SH-SY5Y (cell line): ENCODE results near the gene EVC2.

ENCODE experiments used
- GATA2 ChIP-seq: IDR thresholded peaks from 2 replicates; pipeline ENCODE4 v1.6.1; 2011; ENCODE audit warnings: mild to moderate bottlenecking, low read depth, low read length
- GATA3 ChIP-seq: IDR thresholded peaks from 2 replicates; pipeline ENCODE4 v1.6.1; 2011; ENCODE audit warnings: low read depth, mild to moderate bottlenecking, low read length, moderate library complexity

EVC2 gene

GRCh38 chr4:5689065-5689464 is 19.3 kb downstream of the EVC2 start:
- TF ChIP-seq GATA2: no peak

- no peak for TF ChIP-seq GATA3
- TF ChIP-seq GATA2: no peak
Measured at GRCh38 chr4:5686338-5686737, 22.0 kb downstream of the EVC2 start.

- no peak for TF ChIP-seq GATA2
- TF ChIP-seq GATA3: no peak
Measured at GRCh38 chr4:5685296-5685695, 23.1 kb downstream of the EVC2 start.

- no peak for TF ChIP-seq GATA2
- no peak for TF ChIP-seq GATA3
Measured at GRCh38 chr4:5683566-5683965, 24.8 kb downstream of the EVC2 start.

- TF ChIP-seq GATA2: no peak
- no peak for TF ChIP-seq GATA3
Measured at GRCh38 chr4:5678977-5679376, 29.4 kb downstream of the EVC2 start.

GRCh38 chr4:5676763-5677162 is 31.6 kb downstream of the EVC2 start:
- no peak for TF ChIP-seq GATA2
- no peak for TF ChIP-seq GATA3

GRCh38 chr4:5666741-5667140 is 41.6 kb downstream of the EVC2 start:
- TF ChIP-seq GATA3: no peak
- TF ChIP-seq GATA2: no peak

GRCh38 chr4:5664778-5665177 is 43.6 kb downstream of the EVC2 start:
- no peak for TF ChIP-seq GATA2
- TF ChIP-seq GATA3: no peak

- TF ChIP-seq GATA2: no peak
- TF ChIP-seq GATA3: no peak
Measured at GRCh38 chr4:5662555-5662954, 45.8 kb downstream of the EVC2 start.

GRCh38 chr4:5661237-5661636 is 47.1 kb downstream of the EVC2 start:
- TF ChIP-seq GATA3 (no peak), GATA2 (no peak)

GRCh38 chr4:5660185-5660584 is 48.2 kb downstream of the EVC2 start:
- no peak for TF ChIP-seq GATA3
- no peak for TF ChIP-seq GATA2

GRCh38 chr4:5658974-5659373 is 49.4 kb downstream of the EVC2 start:
- TF ChIP-seq GATA2: no peak
- no peak for TF ChIP-seq GATA3

GRCh38 chr4:5656415-5656814 is 51.9 kb downstream of the EVC2 start:
- TF ChIP-seq GATA3 (no peak), GATA2 (no peak)

- TF ChIP-seq GATA2 (no peak), GATA3 (no peak)
Measured at GRCh38 chr4:5654791-5655190, 53.6 kb downstream of the EVC2 start.

- TF ChIP-seq GATA3 (no peak), GATA2 (no peak)
Measured at GRCh38 chr4:5651089-5651488, 57.3 kb downstream of the EVC2 start.

- TF ChIP-seq GATA3 (no peak), GATA2 (no peak)
Measured at GRCh38 chr4:5650040-5650439, 58.3 kb downstream of the EVC2 start.

- no peak for TF ChIP-seq GATA3
- TF ChIP-seq GATA2: no peak
Measured at GRCh38 chr4:5647351-5647750, 61.0 kb downstream of the EVC2 start.

- TF ChIP-seq GATA3: no peak
- TF ChIP-seq GATA2: no peak
Measured at GRCh38 chr4:5640096-5640495, 68.3 kb downstream of the EVC2 start.
